Smooth muscle cell (in vitro differentiated cells): ENCODE data around the gene MEIS2. TPM values are rescaled to one million over a fixed set of nuclear protein-coding genes. Genes with fewer than 3 reads are reported as not detected.
A peak's percentile ranks its signal among the peaks of the same experiment; 100 is the strongest.

Experiments
- DNase-seq: peaks from one replicate; lab custom pipeline; 2025; ENCODE audit not compliant: unreplicated experiment; lab: John Stamatoyannopoulos, UW
- H2AFZ ChIP-seq: fragments of 200-600 bp; sonication (generic); 2 replicates; pipeline ENCODE4 v1.6.0; 2016; ENCODE audit warnings: antibody characterized with exemption, low read depth, mild to moderate bottlenecking
- H3F3A ChIP-seq: fragments of 200-600 bp; sonication (generic); 2 replicates; pipeline ENCODE4 v1.6.0; 2017; ENCODE audit warnings: antibody characterized with exemption, low read depth
- H3K27ac ChIP-seq: fragments of 200-600 bp; sonication (generic); 2 replicates; pipeline ENCODE4 v1.5.1; 2016; ENCODE audit warnings: low read depth, mild to moderate bottlenecking
- H3K27me3 ChIP-seq: fragments of 200-600 bp; sonication (generic); 2 replicates; pipeline ENCODE4 v1.6.1; 2016; ENCODE audit warnings: low read depth, mild to moderate bottlenecking
- H3K36me3 ChIP-seq: fragments of 200-600 bp; sonication (generic); 2 replicates; pipeline ENCODE4 v1.5.1; 2016; ENCODE audit warnings: low read depth
- H3K4me1 ChIP-seq: fragments of 200-600 bp; sonication (generic); 2 replicates; pipeline ENCODE4 v1.5.1; 2016; ENCODE audit warnings: low read depth
- H3K4me2 ChIP-seq: fragments of 200-600 bp; sonication (generic); 2 replicates; pipeline ENCODE4 v1.6.0; 2016; ENCODE audit warnings: mild to moderate bottlenecking
- H3K4me3 ChIP-seq: fragments of 200-600 bp; sonication (generic); 2 replicates; pipeline ENCODE4 v1.5.1; 2016; ENCODE audit warnings: mild to moderate bottlenecking
- H3K79me2 ChIP-seq: fragments of 200-600 bp; sonication (generic); 2 replicates; pipeline ENCODE4 v1.6.0; 2016; ENCODE audit warnings: low read depth, mild to moderate bottlenecking
- H3K9ac ChIP-seq: fragments of 200-600 bp; sonication (generic); 2 replicates; pipeline ENCODE4 v1.6.0; 2016; ENCODE audit warnings: low read depth
- H3K9me3 ChIP-seq: fragments of 200-600 bp; sonication (generic); replicated peaks from 2 replicates; pipeline ENCODE4 v1.5.1; 2016; ENCODE audit warnings: low read depth
- H4K20me1 ChIP-seq: fragments of 200-600 bp; sonication (generic); 2 replicates; pipeline ENCODE4 v1.6.0; 2016; ENCODE audit warnings: low read depth
- WGBS: methylation state at CpG from one replicate; pipeline ENCODE4 v1.1.7; 2016; ENCODE audit warnings: low lambda C conversion rate; 5-methylcytosine and 5-hydroxymethylcytosine counted together
- polyA plus RNA-seq: library from polyadenylated mRNA; unstranded; fragments of >200 nt; fragmentation: Nextera tagmentation; extraction: Ambion mirVana; gene quantifications from 2 replicates; pipeline ENCODE4 v1.2.1, GENCODE V29; 2016
- total RNA-seq: library from RNA; depleted of rRNA; stranded (reverse); fragments of >200 nt; gene quantifications from 2 replicates; pipeline ENCODE4 v1.2.3, GENCODE V29; 2014
- TF ChIP-seq, protein P1 (sequence below): fragments of 200-600 bp; sonication (generic); IDR thresholded peaks from 2 replicates; pipeline ENCODE4 v1.5.1; 2017; ENCODE audit warnings: borderline replicate concordance, mild to moderate bottlenecking, antibody characterized with exemption; ENCODE audit not compliant: insufficient read depth, poor library complexity, severe bottlenecking

The MEIS2 gene
- total and polyA plus RNA-seq, 2 experiments from 2014 or later: 13.0 to 33.4 TPM

GRCh38 chr15:37017031-37017625 lies 83.2 kb downstream of the MEIS2 start:
- Histone ChIP-seq H3K36me3 (no peaks in the 10 kb centered on the region), H3K4me3 (no peak overlapping the region), H3F3A (peaks cover 30% of the 10 kb centered on the region), H3K79me2 (peaks cover 14% of the 10 kb centered on the region), H3K4me1 (peaks cover 31% of the 10 kb centered on the region), H3K27ac (peak overlapping the region; percentile 93), H3K4me2 (peak overlapping the region; percentile 77), H3K9me3 (no peaks in the 10 kb centered on the region), H3K9ac (peak overlapping the region; percentile 81), H4K20me1 (peaks cover 8% of the 10 kb centered on the region), H3K27me3 (no peaks in the 10 kb centered on the region), H2AFZ (no peak overlapping the region)
- DNase-seq: no peak
- TF ChIP-seq, protein P1, sequence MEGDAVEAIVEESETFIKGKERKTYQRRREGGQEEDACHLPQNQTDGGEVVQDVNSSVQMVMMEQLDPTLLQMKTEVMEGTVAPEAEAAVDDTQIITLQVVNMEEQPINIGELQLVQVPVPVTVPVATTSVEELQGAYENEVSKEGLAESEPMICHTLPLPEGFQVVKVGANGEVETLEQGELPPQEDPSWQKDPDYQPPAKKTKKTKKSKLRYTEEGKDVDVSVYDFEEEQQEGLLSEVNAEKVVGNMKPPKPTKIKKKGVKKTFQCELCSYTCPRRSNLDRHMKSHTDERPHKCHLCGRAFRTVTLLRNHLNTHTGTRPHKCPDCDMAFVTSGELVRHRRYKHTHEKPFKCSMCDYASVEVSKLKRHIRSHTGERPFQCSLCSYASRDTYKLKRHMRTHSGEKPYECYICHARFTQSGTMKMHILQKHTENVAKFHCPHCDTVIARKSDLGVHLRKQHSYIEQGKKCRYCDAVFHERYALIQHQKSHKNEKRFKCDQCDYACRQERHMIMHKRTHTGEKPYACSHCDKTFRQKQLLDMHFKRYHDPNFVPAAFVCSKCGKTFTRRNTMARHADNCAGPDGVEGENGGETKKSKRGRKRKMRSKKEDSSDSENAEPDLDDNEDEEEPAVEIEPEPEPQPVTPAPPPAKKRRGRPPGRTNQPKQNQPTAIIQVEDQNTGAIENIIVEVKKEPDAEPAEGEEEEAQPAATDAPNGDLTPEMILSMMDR: no peak
- whole genome bisulfite sequencing: 78% methylated on average over 11 of the region's 11 CpGs

- H3K79me2 ChIP-seq: peaks cover 14% of the 10 kb centered on the region
- DNase-seq: no peak
Measured at GRCh38 chr15:37016231-37016630, 84.1 kb downstream of the MEIS2 start.

DNA sequence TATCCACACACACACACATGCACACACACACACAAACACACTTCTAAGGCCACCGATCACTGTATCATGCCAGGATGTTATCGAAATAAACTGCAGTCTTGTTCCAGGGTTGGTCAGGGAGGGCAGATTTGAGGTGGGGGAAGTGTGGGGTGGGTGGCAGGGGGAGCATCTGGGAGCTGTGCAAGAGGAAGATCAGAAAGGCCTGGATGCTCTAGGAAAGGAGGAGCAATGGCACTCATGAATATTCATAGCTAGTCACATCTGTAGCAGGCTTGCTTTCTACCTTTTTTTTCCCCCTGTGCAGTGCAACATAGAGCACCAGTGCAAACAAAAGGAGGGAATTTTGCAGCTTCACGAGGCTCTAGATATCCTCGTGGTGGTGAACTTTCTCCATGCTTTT lies 84.9 kb downstream of the MEIS2 start:
- no peak for DNase-seq
- no peaks in the 10 kb centered on the region for H3K9me3 ChIP-seq
- H3K4me2 ChIP-seq: peak overlapping the region; percentile 77
- WGBS: 63% methylated on average over 4 of the region's 4 CpGs
- H3K27ac ChIP-seq: peak overlapping the region; percentile 93
- H2AFZ ChIP-seq: no peak overlapping the region
- H3F3A ChIP-seq: peaks cover 25% of the 10 kb centered on the region
- no peaks in the 10 kb centered on the region for H3K36me3 ChIP-seq
- peaks cover 8% of the 10 kb centered on the region for H4K20me1 ChIP-seq
- TF ChIP-seq, protein P1: no peak
- H3K27me3 ChIP-seq: no peaks in the 10 kb centered on the region
- H3K9ac ChIP-seq: peak overlapping the region; percentile 81
- H3K79me2 ChIP-seq: peaks cover 19% of the 10 kb centered on the region
- no peak overlapping the region for H3K4me3 ChIP-seq
- H3K4me1 ChIP-seq: peaks cover 31% of the 10 kb centered on the region

More at GRCh38 chr15:37016231-37016630, 84.1 kb downstream of the MEIS2 start:
- no peak overlapping the region for H3K4me3 ChIP-seq
- TF ChIP-seq, protein P1: no peak
- H3K27me3 ChIP-seq: no peaks in the 10 kb centered on the region
- 28% methylated on average over 7 of the region's 7 CpGs for WGBS
- peaks cover 31% of the 10 kb centered on the region for H3K4me1 ChIP-seq
- H3F3A ChIP-seq: peaks cover 30% of the 10 kb centered on the region
- peak overlapping the region; percentile 93 for H3K27ac ChIP-seq
- H2AFZ ChIP-seq: no peak overlapping the region
- H3K9me3 ChIP-seq: no peaks in the 10 kb centered on the region
- peak overlapping the region; percentile 81 for H3K9ac ChIP-seq
- H3K36me3 ChIP-seq: no peaks in the 10 kb centered on the region
- peaks cover 8% of the 10 kb centered on the region for H4K20me1 ChIP-seq
- H3K4me2 ChIP-seq: peak overlapping the region; percentile 77

DNA sequence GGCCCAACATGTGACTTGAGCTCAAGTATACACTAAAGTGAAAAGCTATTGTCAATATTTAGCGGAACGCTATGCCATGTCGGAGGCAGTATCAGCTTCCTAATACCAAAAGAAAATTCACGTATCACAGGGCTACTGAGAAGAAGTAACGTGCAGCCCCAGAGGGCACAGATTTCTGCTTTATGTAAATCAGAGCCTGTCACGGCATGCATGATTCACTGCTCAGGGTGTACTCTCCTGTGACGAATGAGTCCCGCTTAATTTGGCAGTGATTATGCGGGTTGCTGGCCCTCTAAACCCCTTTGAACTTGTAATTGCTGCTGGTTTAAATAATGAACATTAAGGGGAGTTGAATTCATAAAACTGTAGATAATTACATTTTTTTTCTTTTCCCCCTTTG lies 85.3 kb downstream of the MEIS2 start:
- peaks cover 28% of the 10 kb centered on the region for H3K4me1 ChIP-seq
- H3K27ac ChIP-seq: peak overlapping the region; percentile 93
- TF ChIP-seq, protein P1: no peak
- H3K27me3 ChIP-seq: no peaks in the 10 kb centered on the region
- H3K79me2 ChIP-seq: peaks cover 19% of the 10 kb centered on the region
- H3K36me3 ChIP-seq: no peaks in the 10 kb centered on the region
- no peak overlapping the region for H2AFZ ChIP-seq
- no peak overlapping the region for H3K4me3 ChIP-seq
- no peaks in the 10 kb centered on the region for H3K9me3 ChIP-seq
- 37% methylated on average over 9 of the region's 9 CpGs for WGBS
- peak overlapping the region; percentile 81 for H3K9ac ChIP-seq
- H3F3A ChIP-seq: peaks cover 25% of the 10 kb centered on the region
- H3K4me2 ChIP-seq: peak overlapping the region; percentile 77
- H4K20me1 ChIP-seq: peaks cover 8% of the 10 kb centered on the region
- DNase-seq: no peak
